Osteocyte (in vitro differentiated cells): Measurements from ENCODE around the gene SEMA5B. TPM values are rescaled to one million over a fixed set of nuclear protein-coding genes. Genes with fewer than 3 reads are reported as not detected.

Experiments used
- DNase-seq: peaks from one replicate; pipeline ENCODE4 v3.0.0; 2021; ENCODE audit warnings: mixed read lengths; ENCODE audit not compliant: unreplicated experiment; ENCODE audit errors: extremely low spot score
- H3K27ac Mint-ChIP-seq: one replicate; pipeline ENCODE4 v1.8.0; 2021; ENCODE audit warnings: mild to moderate bottlenecking, mixed read lengths; ENCODE audit not compliant: unreplicated experiment
- H3K27me3 Mint-ChIP-seq: one replicate; pipeline ENCODE4 v1.8.0; 2021; ENCODE audit warnings: mixed read lengths; ENCODE audit not compliant: unreplicated experiment
- H3K36me3 Mint-ChIP-seq: one replicate; pipeline ENCODE4 v1.8.0; 2021; ENCODE audit warnings: mixed read lengths; ENCODE audit not compliant: unreplicated experiment
- H3K4me1 Mint-ChIP-seq: one replicate; pipeline ENCODE4 v1.8.0; 2021; ENCODE audit warnings: mixed read lengths; ENCODE audit not compliant: unreplicated experiment
- H3K4me3 Mint-ChIP-seq: one replicate; pipeline ENCODE4 v1.8.0; 2021; ENCODE audit warnings: mild to moderate bottlenecking, moderate library complexity, mixed read lengths; ENCODE audit not compliant: unreplicated experiment
- H3K9me3 Mint-ChIP-seq: one replicate; pipeline ENCODE4 v1.8.0; 2021; ENCODE audit warnings: mixed read lengths; ENCODE audit not compliant: unreplicated experiment
- CTCF ChIP-seq: fragments of 200-600 bp; sonication (generic); IDR thresholded peaks from 2 replicates; pipeline ENCODE4 v1.5.0; 2021; ENCODE audit warnings: antibody characterized with exemption, mild to moderate bottlenecking, moderate library complexity
- total RNA-seq: library from RNA; stranded (reverse); gene quantifications from 2 replicates; pipeline ENCODE4 v1.2.1, GENCODE V29; 2021

The SEMA5B gene
- total RNA-seq, 1 donor from 2014 or later: 1.3 TPM

GRCh38 chr3:122955916-122956692, 71.5 kb downstream of the SEMA5B start:
- H3K4me3 Mint-ChIP-seq: no peak overlapping the region
- DNase-seq: no peak
- H3K4me1 Mint-ChIP-seq: peaks cover 3% of the 10 kb centered on the region
- TF ChIP-seq CTCF: no peak
- H3K36me3 Mint-ChIP-seq: no peaks in the 10 kb centered on the region
- H3K9me3 Mint-ChIP-seq: no peaks in the 10 kb centered on the region
- peaks cover 40% of the 10 kb centered on the region for H3K27me3 Mint-ChIP-seq
- H3K27ac Mint-ChIP-seq: no peak overlapping the region

GRCh38 chr3:122952520-122952919, 75.0 kb downstream of the SEMA5B start:
- Mint-ChIP-seq H3K27me3 (peaks cover 26% of the 10 kb centered on the region), H3K27ac (no peak overlapping the region), H3K9me3 (no peaks in the 10 kb centered on the region)

GRCh38 chr3:122948408-122948807, 79.2 kb downstream of the SEMA5B start:
- Mint-ChIP-seq H3K9me3 (no peaks in the 10 kb centered on the region), H3K4me1 (no peaks in the 10 kb centered on the region), H3K4me3 (no peak overlapping the region), H3K27me3 (peaks cover 28% of the 10 kb centered on the region), H3K27ac (no peak overlapping the region), H3K36me3 (no peaks in the 10 kb centered on the region)
- no peak for DNase-seq
- TF ChIP-seq CTCF: no peak

More at GRCh38 chr3:122952520-122952919, 75.0 kb downstream of the SEMA5B start:
- no peaks in the 10 kb centered on the region for H3K4me1 Mint-ChIP-seq
- H3K4me3 Mint-ChIP-seq: no peak overlapping the region
- DNase-seq: no peak
- TF ChIP-seq CTCF: no peak
- no peaks in the 10 kb centered on the region for H3K36me3 Mint-ChIP-seq

GRCh38 chr3:122947738-122948137, 79.8 kb downstream of the SEMA5B start:
- Mint-ChIP-seq H3K9me3 (no peaks in the 10 kb centered on the region), H3K4me1 (no peaks in the 10 kb centered on the region), H3K27me3 (peaks cover 26% of the 10 kb centered on the region), H3K4me3 (no peak overlapping the region), H3K27ac (no peak overlapping the region), H3K36me3 (no peaks in the 10 kb centered on the region)
- TF ChIP-seq CTCF: no peak
- DNase-seq: no peak

- H3K27ac Mint-ChIP-seq: no peak overlapping the region
- TF ChIP-seq CTCF: no peak
- peaks cover 26% of the 10 kb centered on the region for H3K27me3 Mint-ChIP-seq
Observed at GRCh38 chr3:122947196-122947595, 80.4 kb downstream of the SEMA5B start.

More at GRCh38 chr3:122947196-122947595, 80.4 kb downstream of the SEMA5B start:
- H3K36me3 Mint-ChIP-seq: no peaks in the 10 kb centered on the region
- H3K4me1 Mint-ChIP-seq: no peaks in the 10 kb centered on the region
- no peaks in the 10 kb centered on the region for H3K9me3 Mint-ChIP-seq
- H3K4me3 Mint-ChIP-seq: no peak overlapping the region
- no peak for DNase-seq
